ENCODE measurements around the gene KLK10. TPM values are rescaled to one million over a fixed set of nuclear protein-coding genes. Genes with fewer than 3 reads are reported as not detected.

The KLK10 gene
- total RNA-seq, 1 experiment from 2014 or later = 33.6 TPM

DNA sequence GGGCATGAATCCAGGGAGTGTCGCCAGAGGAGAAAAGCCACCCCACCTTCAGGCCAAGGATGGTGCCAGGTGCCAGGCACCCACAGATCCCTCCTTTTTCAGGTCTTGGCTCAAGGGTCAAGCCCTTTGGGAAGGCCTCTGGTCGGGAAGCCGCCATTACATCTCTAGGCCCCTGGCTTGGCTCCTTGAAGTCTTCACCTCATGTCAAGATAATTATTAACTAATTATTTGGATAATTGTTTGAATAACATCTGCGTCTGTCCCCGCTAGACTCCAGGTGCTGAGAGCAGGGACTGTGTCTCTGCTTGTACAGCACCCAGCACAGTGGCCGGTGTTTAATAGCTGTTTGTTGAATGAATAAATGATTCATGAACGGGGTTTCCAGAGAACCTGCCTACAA is 44.2 kb upstream of the KLK10 start:
- ChIA-PET RAD21 (ENCODE audit: low non-redundant PET in 1 of 2, low total read pairs in 2 of 2, uncharacterized antibody in 2 of 2, unreplicated experiment in 2 of 2) (no interaction called here), POLR2A (no interaction called here), CTCF (no interaction called here)
- no peak overlapping the region for H3K9ac ChIP-seq (ENCODE audit: low read length)
- no peak overlapping the region for H2AFZ ChIP-seq (ENCODE audit: low read depth, low read length, poor library complexity, severe bottlenecking)
- intact Hi-C loops (cut with micrococcal nuclease) = no loop called here
- no peaks in the 10 kb centered on the region for H3K36me3 ChIP-seq (ENCODE audit: control insufficient read depth in 1 of 2, insufficient read depth in 2 of 2, low read length in 2 of 2)
- H3K79me2 ChIP-seq (ENCODE audit: insufficient read depth, low read length) = no peaks in the 10 kb centered on the region
- DNase-seq (ENCODE audit: low read depth, low spot score) (no peak), ATAC-seq (no peak)
- no peak overlapping the region for H3K4me3 ChIP-seq (replicated peaks in 1 of 2; ENCODE audit: low read depth in 1 of 2, low read length in 2 of 2)
- H3K9me3 ChIP-seq (ENCODE audit: control insufficient read depth in 1 of 2, insufficient read depth in 1 of 2, low read depth in 1 of 2, low read length in 2 of 2) = no peaks in the 10 kb centered on the region
- H4K20me1 ChIP-seq (ENCODE audit: insufficient read depth) = no peaks in the 10 kb centered on the region
- no peak overlapping the region for H3K27ac ChIP-seq (ENCODE audit: low read depth, low read length)
- no peaks in the 10 kb centered on the region for H3K9me2 ChIP-seq (ENCODE audit: insufficient read depth)
- TF ChIP-seq EZH2 (IDR thresholded peaks at IDR 0.05) (no peak), CBX3 (IDR thresholded peaks at IDR 0.05; ENCODE audit: low read depth) (no peak), YY1 (IDR thresholded peaks at IDR 0.05; ENCODE audit: extremely low read depth, insufficient replicate concordance, low read depth, low read length) (no peak), JUND (IDR thresholded peaks at IDR 0.05) (no peak), RAD21 (IDR thresholded peaks at IDR 0.05; ENCODE audit: low read depth) (no peak), TCF7L2 (IDR thresholded peaks at IDR 0.05; ENCODE audit: borderline replicate concordance, extremely low read depth, insufficient read depth, insufficient read length) (no peak), FOSL1 (IDR thresholded peaks at IDR 0.05; ENCODE audit: low read depth) (no peak), SP1 (IDR thresholded peaks at IDR 0.05; ENCODE audit: low read depth) (no peak), EZH2phosphoT487 (IDR thresholded peaks at IDR 0.05; ENCODE audit: borderline replicate concordance) (no peak), EGR1 (IDR thresholded peaks at IDR 0.05; ENCODE audit: low read depth) (no peak)
- TF ChIP-seq, protein P1, sequence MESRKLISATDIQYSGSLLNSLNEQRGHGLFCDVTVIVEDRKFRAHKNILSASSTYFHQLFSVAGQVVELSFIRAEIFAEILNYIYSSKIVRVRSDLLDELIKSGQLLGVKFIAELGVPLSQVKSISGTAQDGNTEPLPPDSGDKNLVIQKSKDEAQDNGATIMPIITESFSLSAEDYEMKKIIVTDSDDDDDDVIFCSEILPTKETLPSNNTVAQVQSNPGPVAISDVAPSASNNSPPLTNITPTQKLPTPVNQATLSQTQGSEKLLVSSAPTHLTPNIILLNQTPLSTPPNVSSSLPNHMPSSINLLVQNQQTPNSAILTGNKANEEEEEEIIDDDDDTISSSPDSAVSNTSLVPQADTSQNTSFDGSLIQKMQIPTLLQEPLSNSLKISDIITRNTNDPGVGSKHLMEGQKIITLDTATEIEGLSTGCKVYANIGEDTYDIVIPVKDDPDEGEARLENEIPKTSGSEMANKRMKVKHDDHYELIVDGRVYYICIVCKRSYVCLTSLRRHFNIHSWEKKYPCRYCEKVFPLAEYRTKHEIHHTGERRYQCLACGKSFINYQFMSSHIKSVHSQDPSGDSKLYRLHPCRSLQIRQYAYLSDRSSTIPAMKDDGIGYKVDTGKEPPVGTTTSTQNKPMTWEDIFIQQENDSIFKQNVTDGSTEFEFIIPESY (IDR thresholded peaks at IDR 0.05; ENCODE audit: extremely low read depth, insufficient replicate concordance, low read length) = no peak
- TF ChIP-seq, protein P2, sequence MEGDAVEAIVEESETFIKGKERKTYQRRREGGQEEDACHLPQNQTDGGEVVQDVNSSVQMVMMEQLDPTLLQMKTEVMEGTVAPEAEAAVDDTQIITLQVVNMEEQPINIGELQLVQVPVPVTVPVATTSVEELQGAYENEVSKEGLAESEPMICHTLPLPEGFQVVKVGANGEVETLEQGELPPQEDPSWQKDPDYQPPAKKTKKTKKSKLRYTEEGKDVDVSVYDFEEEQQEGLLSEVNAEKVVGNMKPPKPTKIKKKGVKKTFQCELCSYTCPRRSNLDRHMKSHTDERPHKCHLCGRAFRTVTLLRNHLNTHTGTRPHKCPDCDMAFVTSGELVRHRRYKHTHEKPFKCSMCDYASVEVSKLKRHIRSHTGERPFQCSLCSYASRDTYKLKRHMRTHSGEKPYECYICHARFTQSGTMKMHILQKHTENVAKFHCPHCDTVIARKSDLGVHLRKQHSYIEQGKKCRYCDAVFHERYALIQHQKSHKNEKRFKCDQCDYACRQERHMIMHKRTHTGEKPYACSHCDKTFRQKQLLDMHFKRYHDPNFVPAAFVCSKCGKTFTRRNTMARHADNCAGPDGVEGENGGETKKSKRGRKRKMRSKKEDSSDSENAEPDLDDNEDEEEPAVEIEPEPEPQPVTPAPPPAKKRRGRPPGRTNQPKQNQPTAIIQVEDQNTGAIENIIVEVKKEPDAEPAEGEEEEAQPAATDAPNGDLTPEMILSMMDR (IDR thresholded peaks at IDR 0.05 in 2 of 3, conservative IDR thresholded peaks at IDR 0.05 in 1 of 3; ENCODE audit: borderline replicate concordance in 1 of 3, insufficient read depth in 1 of 3, low read depth in 2 of 3, low read length in 2 of 3) = no peak
- TF ChIP-seq, protein P3, sequence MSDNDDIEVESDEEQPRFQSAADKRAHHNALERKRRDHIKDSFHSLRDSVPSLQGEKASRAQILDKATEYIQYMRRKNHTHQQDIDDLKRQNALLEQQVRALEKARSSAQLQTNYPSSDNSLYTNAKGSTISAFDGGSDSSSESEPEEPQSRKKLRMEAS (IDR thresholded peaks at IDR 0.05) = no peak
- H3K27me3 ChIP-seq (ENCODE audit: insufficient read depth, low read length) = no peaks in the 10 kb centered on the region; the same call in 1 of the 2 replicates
- BruUV-seq (replicated peaks) = no TSS peak
- H3K4me2 ChIP-seq (ENCODE audit: low read length) = peak overlapping the region; percentile 74; the same call in 1 of the 2 replicates
- peaks cover 9 to 28% of the 10 kb centered on the region in 2 experiments for H3K4me1 ChIP-seq (ENCODE audit: control insufficient read depth in 1 of 2, insufficient read depth in 2 of 2, low read length in 2 of 2)
